ENCODE results near the gene STAB2.
"Not testable (repeated sequence)": the region's sequence is repeated elsewhere in the genome, so short reads cannot be mapped to it uniquely, and the experiment has no call there.

The STAB2 gene

DNA sequence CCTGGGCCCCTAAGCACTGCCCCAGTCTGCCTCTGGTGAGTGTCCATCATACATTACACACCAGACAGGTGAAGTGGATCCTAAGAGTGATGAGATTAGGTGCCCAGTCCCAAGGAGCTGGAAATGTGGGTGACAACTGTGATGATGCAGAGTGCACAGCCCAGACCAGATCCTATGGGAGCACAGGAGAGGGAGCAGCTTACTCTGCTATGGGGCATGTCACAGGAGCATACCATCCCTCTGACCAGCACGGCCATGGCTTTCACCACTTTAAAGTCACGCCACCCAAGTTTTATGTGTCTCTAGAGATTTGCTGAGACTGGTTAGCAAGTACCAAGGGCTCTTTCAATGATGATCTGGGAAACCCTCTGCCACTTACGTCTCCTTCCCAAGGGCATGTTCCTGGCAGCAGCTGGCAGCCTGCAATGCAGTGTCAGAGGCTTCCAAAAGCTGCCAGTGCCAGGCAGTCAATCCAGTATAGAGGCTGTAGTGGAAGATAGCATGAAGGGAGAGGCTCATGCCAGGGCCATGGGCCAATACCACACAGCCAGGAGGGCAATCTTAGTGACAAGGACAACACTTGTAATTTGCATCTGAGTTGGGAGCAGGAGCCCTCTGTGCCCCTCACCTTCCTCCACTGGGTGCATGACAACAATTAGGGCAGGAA is 40.2 kb downstream of the STAB2 start:
- Mint-ChIP-seq H3K4me1 (ENCODE audit: low read depth) (no peaks in the 10 kb centered on the region), H3K27ac (no peak overlapping the region), H3K4me3 (no peak overlapping the region), H3K9me3 (ENCODE audit: low read depth) (peaks cover 13% of the 10 kb centered on the region), H3K36me3 (peaks cover 3% of the 10 kb centered on the region), H3K27me3 (peaks cover 6% of the 10 kb centered on the region)

DNA sequence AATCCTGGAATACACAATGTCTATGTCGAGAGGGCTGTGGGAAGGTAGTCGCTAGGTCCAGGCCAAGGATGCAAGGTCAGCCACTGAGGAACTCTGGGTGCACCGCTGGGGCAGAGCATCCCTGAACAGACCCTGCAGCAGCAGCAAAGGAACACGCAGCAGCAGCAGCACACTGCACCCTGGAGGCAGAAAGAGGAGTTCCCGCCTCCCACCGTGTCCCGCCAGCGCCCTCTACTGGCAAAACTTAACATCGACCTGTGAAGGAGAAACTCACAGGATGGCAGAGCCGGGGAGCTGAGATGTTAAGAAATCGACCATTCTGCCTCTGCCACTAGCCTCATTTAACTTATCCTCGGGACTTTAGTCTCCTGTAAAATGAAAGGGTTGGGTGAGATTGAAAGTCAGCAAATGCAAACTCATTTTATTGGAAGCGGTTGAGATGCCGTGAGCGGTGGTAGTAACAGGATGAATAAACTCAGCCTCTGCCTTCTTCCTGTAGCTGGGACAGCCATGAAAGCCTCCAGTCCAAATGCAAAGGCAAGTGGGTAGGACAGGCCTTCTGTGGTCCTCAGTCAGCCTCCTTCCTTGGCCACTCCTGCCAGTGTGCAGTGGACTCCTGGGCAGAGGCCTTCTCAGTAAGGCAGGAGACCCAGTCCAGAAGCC is 45.6 kb downstream of the STAB2 start:
- Mint-ChIP-seq H3K4me3 (no peak overlapping the region), H3K27me3 (peaks cover 4% of the 10 kb centered on the region), H3K9me3 (ENCODE audit: low read depth) (peaks cover 17% of the 10 kb centered on the region), H3K36me3 (peaks cover 5% of the 10 kb centered on the region), H3K27ac (no peak overlapping the region), H3K4me1 (ENCODE audit: low read depth) (no peaks in the 10 kb centered on the region)

DNA sequence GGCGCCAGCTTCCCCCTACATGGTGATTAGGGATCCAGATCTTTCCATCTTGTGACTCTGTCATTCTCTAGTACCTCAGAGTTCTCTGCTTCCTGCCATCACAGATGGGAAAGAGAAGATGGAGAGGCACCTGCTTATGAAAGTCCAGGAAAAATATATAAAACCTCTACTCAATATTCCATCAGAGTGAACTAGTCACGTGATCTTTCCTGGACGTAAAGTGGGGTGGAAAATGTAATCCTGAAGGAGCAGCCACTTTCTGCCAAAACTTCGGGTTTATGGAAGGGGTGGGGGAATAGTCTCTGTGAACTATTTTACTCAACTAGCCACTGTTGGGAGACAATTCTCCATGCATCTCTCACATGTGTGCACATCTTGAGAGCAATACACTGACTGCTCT is 47.7 kb downstream of the STAB2 start:
- no peak overlapping the region for H3K27ac Mint-ChIP-seq
- peaks cover 10% of the 10 kb centered on the region for H3K27me3 Mint-ChIP-seq
- no peak overlapping the region for H3K4me3 Mint-ChIP-seq
- no peaks in the 10 kb centered on the region for H3K4me1 Mint-ChIP-seq (ENCODE audit: low read depth)
- H3K9me3 Mint-ChIP-seq (ENCODE audit: low read depth), result peaks cover 16% of the 10 kb centered on the region
- H3K36me3 Mint-ChIP-seq, result peaks cover 5% of the 10 kb centered on the region

GRCh38 chr12:103635419-103635818 is 48.3 kb downstream of the STAB2 start:
- Mint-ChIP-seq H3K27ac (no peak overlapping the region), H3K9me3 (ENCODE audit: low read depth) (peaks cover 13% of the 10 kb centered on the region), H3K4me3 (no peak overlapping the region), H3K4me1 (ENCODE audit: low read depth) (no peaks in the 10 kb centered on the region), H3K27me3 (peaks cover 8% of the 10 kb centered on the region), H3K36me3 (peaks cover 5% of the 10 kb centered on the region)

DNA sequence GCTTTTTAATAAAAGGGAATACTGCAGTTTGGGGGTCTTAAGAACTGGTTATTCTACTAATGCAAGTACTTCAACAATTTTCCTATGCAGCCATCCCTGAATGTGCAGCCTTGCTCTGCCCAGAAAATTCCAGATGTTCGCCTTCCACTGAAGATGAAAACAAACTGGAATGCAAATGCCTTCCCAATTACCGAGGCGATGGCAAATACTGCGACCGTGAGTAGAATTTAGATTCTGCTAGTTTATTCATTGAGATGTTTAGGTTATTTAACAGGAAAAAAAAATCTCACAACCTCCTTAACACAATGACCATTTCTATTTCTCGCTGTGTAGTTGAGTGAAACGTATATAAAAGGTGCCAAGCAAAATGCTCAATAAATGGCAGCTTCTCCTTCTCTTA is 49.9 kb downstream of the STAB2 start:
- Mint-ChIP-seq H3K4me3 (no peak overlapping the region), H3K9me3 (ENCODE audit: low read depth) (peaks cover 11% of the 10 kb centered on the region), H3K36me3 (peaks cover 4% of the 10 kb centered on the region), H3K4me1 (ENCODE audit: low read depth) (no peaks in the 10 kb centered on the region), H3K27ac (no peak overlapping the region), H3K27me3 (peaks cover 8% of the 10 kb centered on the region)

- Mint-ChIP-seq H3K36me3 (peaks cover 2% of the 10 kb centered on the region), H3K27ac (no peak overlapping the region), H3K27me3 (peaks cover 8% of the 10 kb centered on the region), H3K9me3 (ENCODE audit: low read depth) (peaks cover 9% of the 10 kb centered on the region), H3K4me3 (no peak overlapping the region), H3K4me1 (ENCODE audit: low read depth) (no peaks in the 10 kb centered on the region)
Observed at GRCh38 chr12:103637429-103637828, 50.4 kb downstream of the STAB2 start.

DNA sequence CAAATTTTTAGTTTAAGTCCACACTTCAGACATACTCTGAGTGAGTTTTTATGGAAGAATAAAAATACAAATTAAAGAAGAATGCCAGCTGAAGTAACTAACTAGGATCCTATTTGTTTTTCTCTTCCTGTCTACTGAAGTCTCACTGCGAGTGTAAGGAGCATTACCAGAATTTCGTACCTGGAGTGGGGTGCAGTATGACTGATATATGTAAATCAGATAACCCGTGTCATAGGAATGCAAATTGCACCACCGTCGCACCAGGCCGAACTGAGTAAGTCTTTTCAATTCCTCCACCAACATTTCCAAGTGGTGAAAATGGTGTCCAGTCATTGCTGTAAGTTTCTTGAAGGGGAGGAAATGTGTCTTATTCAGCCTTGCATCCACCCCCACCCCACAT is 52.9 kb downstream of the STAB2 start:
- Mint-ChIP-seq H3K4me3 (no peak overlapping the region), H3K27me3 (peaks cover 8% of the 10 kb centered on the region), H3K9me3 (ENCODE audit: low read depth) (peaks cover 6% of the 10 kb centered on the region), H3K4me1 (ENCODE audit: low read depth) (no peaks in the 10 kb centered on the region), H3K27ac (no peak overlapping the region), H3K36me3 (no peaks in the 10 kb centered on the region)

DNA sequence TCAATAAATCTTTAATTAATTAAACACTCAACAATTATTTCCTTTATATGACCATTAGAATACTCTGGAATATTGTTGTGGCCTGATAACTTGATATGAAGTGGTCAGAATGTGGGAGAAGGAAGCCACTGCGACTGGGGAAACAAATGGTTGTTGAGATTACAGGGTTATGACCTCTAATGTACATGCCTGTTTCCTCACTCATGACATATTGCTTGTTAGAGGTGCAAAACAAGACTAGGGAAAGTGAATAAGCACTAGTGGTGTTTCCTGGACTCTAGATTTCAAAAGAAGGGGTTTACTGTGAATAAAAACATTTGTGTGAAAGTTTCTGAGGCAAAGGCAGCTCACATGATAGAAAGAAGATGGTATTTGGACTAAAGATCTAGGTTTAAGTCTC is 53.3 kb downstream of the STAB2 start:
- peaks cover 8% of the 10 kb centered on the region for H3K27me3 Mint-ChIP-seq
- H3K4me3 Mint-ChIP-seq, result no peak overlapping the region
- no peaks in the 10 kb centered on the region for H3K36me3 Mint-ChIP-seq
- H3K9me3 Mint-ChIP-seq (ENCODE audit: low read depth), result peaks cover 6% of the 10 kb centered on the region
- no peak overlapping the region for H3K27ac Mint-ChIP-seq
- H3K4me1 Mint-ChIP-seq (ENCODE audit: low read depth), result no peaks in the 10 kb centered on the region

- no peaks in the 10 kb centered on the region for H3K4me1 Mint-ChIP-seq (ENCODE audit: low read depth)
- H3K27me3 Mint-ChIP-seq, result peaks cover 8% of the 10 kb centered on the region
- no peaks in the 10 kb centered on the region for H3K36me3 Mint-ChIP-seq
- no peak overlapping the region for H3K27ac Mint-ChIP-seq
- H3K4me3 Mint-ChIP-seq, result no peak overlapping the region
- peaks cover 6% of the 10 kb centered on the region for H3K9me3 Mint-ChIP-seq (ENCODE audit: low read depth)
Observed at GRCh38 chr12:103640831-103641230, 53.8 kb downstream of the STAB2 start.

- Mint-ChIP-seq H3K27ac (no peak overlapping the region), H3K4me3 (no peak overlapping the region), H3K36me3 (no peaks in the 10 kb centered on the region), H3K27me3 (peaks cover 12% of the 10 kb centered on the region), H3K4me1 (ENCODE audit: low read depth) (no peaks in the 10 kb centered on the region), H3K9me3 (ENCODE audit: low read depth) (peaks cover 6% of the 10 kb centered on the region)
Observed at GRCh38 chr12:103642240-103642864, 55.3 kb downstream of the STAB2 start.

DNA sequence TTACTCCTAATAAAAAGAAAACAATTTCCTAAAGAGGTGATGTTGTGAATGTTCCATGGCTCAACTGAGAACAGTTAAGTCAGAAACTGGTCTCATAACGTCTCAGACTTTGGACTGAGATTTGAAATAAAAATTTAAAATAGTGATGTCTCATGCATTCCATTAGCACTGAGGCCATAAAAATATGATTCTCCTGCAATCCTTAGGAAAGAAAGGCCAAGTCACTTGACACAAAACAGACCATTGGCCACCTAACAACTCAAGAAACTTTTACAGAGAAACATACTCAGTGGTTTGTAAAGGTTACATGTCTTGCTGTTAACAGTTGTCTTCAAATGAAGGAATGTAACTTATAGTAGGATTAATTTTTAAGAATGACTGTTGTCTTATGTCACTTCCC is 58.1 kb downstream of the STAB2 start:
- H3K36me3 Mint-ChIP-seq, result no peaks in the 10 kb centered on the region
- no peak overlapping the region for H3K27ac Mint-ChIP-seq

DNA sequence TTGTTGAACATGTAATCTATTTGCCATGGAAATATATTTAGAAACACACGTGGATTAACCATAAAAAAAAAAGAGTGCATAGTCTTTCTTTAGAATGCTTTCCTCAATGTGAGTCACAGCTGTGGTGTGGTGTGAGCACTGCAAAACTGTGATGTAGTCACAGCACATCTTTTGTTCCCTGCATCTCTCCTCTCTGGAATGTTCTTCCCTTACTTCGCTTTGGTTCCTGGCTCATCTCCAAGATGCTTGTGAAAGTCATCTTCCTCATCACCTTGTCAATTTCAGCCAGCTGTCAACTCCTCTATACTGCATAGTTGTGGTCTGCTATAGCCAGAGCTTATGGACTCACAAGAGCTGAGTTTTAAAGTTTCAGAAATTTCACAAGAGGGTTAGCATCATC is 60.2 kb downstream of the STAB2 start:
- Mint-ChIP-seq H3K4me1 (ENCODE audit: low read depth) (no peaks in the 10 kb centered on the region), H3K4me3 (no peak overlapping the region), H3K9me3 (ENCODE audit: low read depth) (no peaks in the 10 kb centered on the region), H3K36me3 (no peaks in the 10 kb centered on the region), H3K27me3 (peaks cover 4% of the 10 kb centered on the region), H3K27ac (no peak overlapping the region)

More for the DNA sequence above, 58.1 kb downstream of the STAB2 start:
- no peak overlapping the region for H3K4me3 Mint-ChIP-seq
- H3K27me3 Mint-ChIP-seq, result peaks cover 4% of the 10 kb centered on the region
- no peaks in the 10 kb centered on the region for H3K9me3 Mint-ChIP-seq (ENCODE audit: low read depth)
- H3K4me1 Mint-ChIP-seq (ENCODE audit: low read depth), result no peaks in the 10 kb centered on the region

- Mint-ChIP-seq H3K4me1 (ENCODE audit: low read depth) (peaks cover 8% of the 10 kb centered on the region), H3K27me3 (no peaks in the 10 kb centered on the region), H3K4me3 (no peak overlapping the region), H3K9me3 (ENCODE audit: low read depth) (no peaks in the 10 kb centered on the region), H3K36me3 (no peaks in the 10 kb centered on the region), H3K27ac (no peak overlapping the region)
Observed at GRCh38 chr12:103652808-103653207, 65.7 kb downstream of the STAB2 start.

GRCh38 chr12:103653568-103654173 is 66.6 kb downstream of the STAB2 start:
- H3K4me3 Mint-ChIP-seq; H3K27ac Mint-ChIP-seq; H3K27me3 Mint-ChIP-seq; H3K36me3 Mint-ChIP-seq; H3K9me3 Mint-ChIP-seq (ENCODE audit: low read depth): not testable (repeated sequence)
- H3K4me1 Mint-ChIP-seq (ENCODE audit: low read depth), result peaks cover 16% of the 10 kb centered on the region

DNA sequence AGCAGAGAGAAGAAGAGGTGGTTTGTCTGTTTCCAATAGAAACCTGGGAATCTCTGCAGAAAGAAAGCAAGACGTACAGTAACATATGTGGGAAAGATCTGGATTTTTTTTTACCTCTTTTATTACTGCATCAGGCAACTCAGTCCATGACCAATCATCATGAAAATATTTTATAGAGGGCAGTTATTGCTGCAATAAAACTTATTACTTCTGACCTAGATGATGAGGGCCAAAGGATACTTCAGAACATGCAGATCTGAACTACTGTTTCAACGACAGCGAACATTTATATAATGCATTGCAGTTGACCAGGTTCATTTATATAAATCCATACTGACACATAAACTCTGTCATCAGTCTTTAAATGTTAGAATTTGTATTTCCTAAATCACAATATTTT is 67.7 kb downstream of the STAB2 start:
- Mint-ChIP-seq H3K36me3 (no peaks in the 10 kb centered on the region), H3K27ac (no peak overlapping the region), H3K27me3 (no peaks in the 10 kb centered on the region), H3K9me3 (ENCODE audit: low read depth) (no peaks in the 10 kb centered on the region), H3K4me1 (ENCODE audit: low read depth) (peaks cover 22% of the 10 kb centered on the region), H3K4me3 (no peak overlapping the region)

All from activated naive CD8-positive, alpha-beta T cell (primary cell).